B cell (primary cell): ENCODE measurements around the gene ADGRL2. TPM values are rescaled to one million over a fixed set of nuclear protein-coding genes. Genes with fewer than 3 reads are reported as not detected.

ENCODE experiments used
- ATAC-seq: fragments of 200-7000 bp; cut with Tn5 transposase; one replicate; pipeline ENCODE4 v1.10.0; 2021; ENCODE audit warnings: low read depth, mild to moderate bottlenecking, moderate number of reproducible peaks, moderate library complexity
- CTCF ChIA-PET: fragments of 350-600 bp; sonication (Branson Sonifier 250); formaldehyde crosslinking; loops from one replicate; lab custom pipeline; 2021; ENCODE audit warnings: antibody characterized with exemption, inconsistent platforms; lab: Charles Lee
- POLR2A ChIA-PET: fragments of 350-600 bp; sonication (Branson Sonifier 250); formaldehyde crosslinking; loops from one replicate; lab custom pipeline; 2021; ENCODE audit warnings: antibody characterized with exemption; lab: Charles Lee
- DNase-seq: peaks from one replicate; pipeline ENCODE4 v3.0.0; 2013
- H2AFZ ChIP-seq: 2 replicates; pipeline ENCODE4 v1.6.1; 2012; ENCODE audit warnings: mild to moderate bottlenecking, low read depth, low read length; ENCODE audit not compliant: insufficient read depth, poor library complexity, severe bottlenecking
- H3K27ac ChIP-seq, 2 donors: 1 replicate in 1 of 2; 2 replicates in 1 of 2; pipeline ENCODE4 v1.5.1; 2012 to 2013; ENCODE audit warnings: low read length in 2 of 2, mild to moderate bottlenecking in 2 of 2, moderate library complexity in 1 of 2
- H3K27me3 ChIP-seq, 4 experiments: fragments of 200-600 bp in 1 of 4; sonication (generic) in 1 of 4; replicated peaks in 1 of 4; 1 replicate in 2 of 4; 2 replicates in 2 of 4; pipeline versions ENCODE4 v1.6.1 to v1.7.0; 2013 to 2016; ENCODE audit warnings: low read length in 3 of 4, mild to moderate bottlenecking in 2 of 4, mixed read lengths in 1 of 4, moderate library complexity in 1 of 4; ENCODE audit not compliant: insufficient read depth in 4 of 4, control insufficient read depth in 3 of 4; ENCODE audit errors: control extremely low read depth in 1 of 4
- H3K36me3 ChIP-seq, 2 experiments: replicated peaks in 1 of 2; 1 replicate in 1 of 2; 2 replicates in 1 of 2; pipeline versions ENCODE4 v1.6.1 to v1.7.1; 2013; ENCODE audit warnings: low read length in 1 of 2; ENCODE audit not compliant: insufficient read depth in 2 of 2, control insufficient read depth in 1 of 2; ENCODE audit errors: control extremely low read depth in 1 of 2, extremely low read depth in 1 of 2
- H3K4me1 ChIP-seq, 2 donors: fragments of 200-600 bp in 1 of 2; sonication (generic) in 1 of 2; 1 replicate in 1 of 2; 2 replicates in 1 of 2; pipeline versions ENCODE4 v1.5.1 to v1.6.1; 2013 to 2017; ENCODE audit warnings: low read length in 2 of 2; ENCODE audit not compliant: control insufficient read depth in 2 of 2, insufficient read depth in 2 of 2
- H3K4me2 ChIP-seq: replicated peaks from 2 replicates; pipeline ENCODE3; 2012; ENCODE audit warnings: mild to moderate bottlenecking, low read depth, low read length; ENCODE audit not compliant: poor library complexity, severe bottlenecking
- H3K4me3 ChIP-seq, 5 experiments: fragments of 200-600 bp in 1 of 5; sonication (generic) in 1 of 5; 1 replicate in 3 of 5; 2 replicates in 2 of 5; pipeline versions ENCODE4 v1.5.1 to v1.7.0; 2011 to 2016; ENCODE audit warnings: low read length in 4 of 5, mild to moderate bottlenecking in 4 of 5, low read depth in 2 of 5, control low read depth in 1 of 5, moderate library complexity in 1 of 5; ENCODE audit not compliant: insufficient read depth in 1 of 5; ENCODE audit errors: control extremely low read depth in 1 of 5, extremely low read depth in 1 of 5
- H3K79me2 ChIP-seq: fragments of 200-600 bp; sonication (generic); one replicate; pipeline ENCODE4 v1.6.0; 2016; ENCODE audit warnings: low read length; ENCODE audit not compliant: control insufficient read depth, insufficient read depth
- H3K9ac ChIP-seq: fragments of 200-600 bp; sonication (generic); 2 replicates; pipeline ENCODE4 v1.6.1; 2017; ENCODE audit warnings: mild to moderate bottlenecking, low read length, moderate library complexity
- H3K9me3 ChIP-seq, 3 donors: one replicate each; pipeline versions ENCODE4 v1.6.1 to v1.7.1; 2013; ENCODE audit warnings: low read length in 2 of 3; ENCODE audit not compliant: control insufficient read depth in 2 of 3, insufficient read depth in 1 of 3; ENCODE audit errors: control extremely low read depth in 1 of 3
- H4K20me1 ChIP-seq: 2 replicates; pipeline ENCODE4 v1.6.0; 2012; ENCODE audit warnings: mild to moderate bottlenecking, low read length; ENCODE audit not compliant: insufficient read depth, control insufficient read depth, poor library complexity, severe bottlenecking
- H3K27ac Mint-ChIP-seq: one replicate; pipeline ENCODE4 v1.8.0; 2021; ENCODE audit warnings: mixed read lengths
- H3K27me3 Mint-ChIP-seq: one replicate; pipeline ENCODE4 v1.8.0; 2021; ENCODE audit warnings: mixed read lengths
- H3K4me1 Mint-ChIP-seq: one replicate; pipeline ENCODE4 v1.8.0; 2021; ENCODE audit warnings: mixed read lengths
- H3K4me3 Mint-ChIP-seq: one replicate; pipeline ENCODE4 v1.8.0; 2021; ENCODE audit warnings: mixed read lengths
- H3K9me3 Mint-ChIP-seq: one replicate; pipeline ENCODE4 v1.8.0; 2022; ENCODE audit warnings: mixed read lengths; ENCODE audit not compliant: insufficient read depth
- EZH2 ChIP-seq: IDR thresholded peaks from 2 replicates; pipeline ENCODE4 v1.6.1; 2012; ENCODE audit warnings: borderline replicate concordance, low read depth, mild to moderate bottlenecking, moderate library complexity, low read length; ENCODE audit not compliant: insufficient read depth, poor library complexity, severe bottlenecking
- WGBS: methylation state at CpG from one replicate; pipeline ENCODE4 v1.1.5; 2013; ENCODE audit warnings: missing lambda C conversion rate; ENCODE audit not compliant: insufficient coverage; 5-methylcytosine and 5-hydroxymethylcytosine counted together
- intact Hi-C: fragments of 100-400 bp; cut with micrococcal nuclease; formaldehyde crosslinking; loops from one replicate; pipeline ENCODE4 v1.10.0; 2022
- polyA plus RNA-seq: library from polyadenylated mRNA; depleted of rRNA; stranded (reverse); fragments of >200 nt; gene quantifications from 2 replicates; pipeline ENCODE4 v1.2.3, GENCODE V29; 2012
- total RNA-seq, 2 donors: library from RNA; stranded (reverse); fragments of 120-200 nt in 1 of 2; gene quantifications; 1 replicate in 1 of 2; 2 replicates in 1 of 2; pipeline versions ENCODE4 v1.2.3 to v1.2.4, GENCODE V29; 2013 to 2022
- TF ChIP-seq, protein P1 (sequence below): fragments of 200-600 bp; IDR thresholded peaks from one replicate; pipeline ENCODE4 v1.8.0; 2022; ENCODE audit warnings: antibody characterized with exemption, mild to moderate bottlenecking

Gene ADGRL2
- total and polyA plus RNA-seq, 2 donors (not counting 1 experiment from before 2014, with no cell fraction given): not detected

DNA sequence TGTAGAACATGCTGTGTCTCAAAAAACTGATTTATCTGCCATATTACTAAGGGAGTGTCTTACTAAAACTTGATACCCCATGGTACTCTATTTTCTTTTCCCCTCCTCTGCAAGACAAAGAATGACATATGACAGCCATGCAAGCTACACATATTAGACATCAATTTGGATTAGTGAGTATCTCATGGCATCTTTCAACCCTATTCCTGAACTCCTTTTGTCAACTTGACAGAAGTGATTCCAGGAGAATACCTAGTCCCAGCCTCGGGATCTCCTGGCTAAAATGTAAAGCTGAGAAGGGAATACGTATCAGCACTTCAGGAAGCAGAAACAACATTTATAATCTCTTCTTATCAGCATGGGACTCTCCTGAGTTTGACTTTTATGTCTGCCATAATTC is 43.7 kb downstream of the ADGRL2 start:
- CTCF ChIA-PET: no interaction called here
- Histone ChIP-seq H4K20me1 (no peaks in the 10 kb centered on the region), H3K79me2 (no peaks in the 10 kb centered on the region), H3K9ac (no peak overlapping the region), H3K4me3 (no peak overlapping the region), H3K36me3 (no peaks in the 10 kb centered on the region), H3K27ac (no peak overlapping the region), H3K27me3 (no peaks in the 10 kb centered on the region), H2AFZ (no peak overlapping the region), H3K9me3 (no peaks in the 10 kb centered on the region), H3K4me1 (no peaks in the 10 kb centered on the region), H3K4me2 (no peak overlapping the region)
- intact Hi-C loops: no loop called here
- H3K4me3 Mint-ChIP-seq: no peak overlapping the region
- H3K4me1 Mint-ChIP-seq: no peaks in the 10 kb centered on the region
- POLR2A ChIA-PET: no interaction called here
- H3K27me3 Mint-ChIP-seq: no peaks in the 10 kb centered on the region
- TF ChIP-seq EZH2: no peak
- TF ChIP-seq, protein P1, sequence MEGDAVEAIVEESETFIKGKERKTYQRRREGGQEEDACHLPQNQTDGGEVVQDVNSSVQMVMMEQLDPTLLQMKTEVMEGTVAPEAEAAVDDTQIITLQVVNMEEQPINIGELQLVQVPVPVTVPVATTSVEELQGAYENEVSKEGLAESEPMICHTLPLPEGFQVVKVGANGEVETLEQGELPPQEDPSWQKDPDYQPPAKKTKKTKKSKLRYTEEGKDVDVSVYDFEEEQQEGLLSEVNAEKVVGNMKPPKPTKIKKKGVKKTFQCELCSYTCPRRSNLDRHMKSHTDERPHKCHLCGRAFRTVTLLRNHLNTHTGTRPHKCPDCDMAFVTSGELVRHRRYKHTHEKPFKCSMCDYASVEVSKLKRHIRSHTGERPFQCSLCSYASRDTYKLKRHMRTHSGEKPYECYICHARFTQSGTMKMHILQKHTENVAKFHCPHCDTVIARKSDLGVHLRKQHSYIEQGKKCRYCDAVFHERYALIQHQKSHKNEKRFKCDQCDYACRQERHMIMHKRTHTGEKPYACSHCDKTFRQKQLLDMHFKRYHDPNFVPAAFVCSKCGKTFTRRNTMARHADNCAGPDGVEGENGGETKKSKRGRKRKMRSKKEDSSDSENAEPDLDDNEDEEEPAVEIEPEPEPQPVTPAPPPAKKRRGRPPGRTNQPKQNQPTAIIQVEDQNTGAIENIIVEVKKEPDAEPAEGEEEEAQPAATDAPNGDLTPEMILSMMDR: no peak
- DNase-seq: no peak
- H3K27ac Mint-ChIP-seq: no peak overlapping the region
- H3K9me3 Mint-ChIP-seq: no peaks in the 10 kb centered on the region
- no peak for ATAC-seq
- WGBS: 80% methylated on average over 1 of the region's 2 CpGs

DNA sequence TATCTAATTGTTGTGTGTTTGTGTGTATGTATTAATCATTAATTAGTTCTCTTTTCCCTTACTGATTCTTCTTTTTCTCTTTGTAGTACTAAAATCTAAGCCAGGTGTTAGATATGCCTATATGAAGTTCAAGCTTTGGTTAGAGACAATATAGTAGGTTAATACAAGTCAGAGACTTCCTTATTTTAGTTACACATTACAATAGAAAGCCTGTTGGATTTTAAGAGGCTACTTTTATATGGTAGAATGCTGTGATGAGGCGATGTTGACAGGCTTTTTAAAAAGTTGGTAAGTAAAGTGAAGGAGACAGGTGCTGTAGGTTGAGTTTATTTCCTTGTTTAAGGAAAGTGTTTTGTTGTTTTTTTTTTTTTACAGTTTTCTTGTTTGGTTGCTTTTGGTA is 45.9 kb downstream of the ADGRL2 start:
- Histone ChIP-seq H3K27ac (no peak overlapping the region), H3K79me2 (no peaks in the 10 kb centered on the region), H3K4me2 (no peak overlapping the region), H3K27me3 (no peaks in the 10 kb centered on the region), H3K9me3 (no peaks in the 10 kb centered on the region), H3K4me3 (no peak overlapping the region), H3K9ac (no peak overlapping the region), H3K4me1 (no peaks in the 10 kb centered on the region), H3K36me3 (no peaks in the 10 kb centered on the region), H4K20me1 (no peaks in the 10 kb centered on the region), H2AFZ (no peak overlapping the region)
- Mint-ChIP-seq H3K4me1 (no peaks in the 10 kb centered on the region), H3K27ac (no peak overlapping the region), H3K27me3 (no peaks in the 10 kb centered on the region), H3K9me3 (no peaks in the 10 kb centered on the region), H3K4me3 (no peak overlapping the region)
- ATAC-seq: no peak
- TF ChIP-seq, protein P1: no peak
- no peak for TF ChIP-seq EZH2
- intact Hi-C loops: no loop called here
- ChIA-PET POLR2A (no interaction called here), CTCF (no interaction called here)
- WGBS: 100% methylated on average over 1 of the region's 1 CpG
- no peak for DNase-seq
